K562 (cell line): ENCODE results near the gene PACSIN1. TPM values are rescaled to one million over a fixed set of nuclear protein-coding genes. Genes with fewer than 3 reads are reported as not detected.

Experiments used
- ATAC-seq: fragments of 200-7000 bp; cut with Tn5 transposase; 3 replicates; pipeline ENCODE4 v1.9.1; 2020; ENCODE audit warnings: moderate library complexity
- BruUV-seq: library from RNA; stranded (reverse); fragments of 400-500 nt; replicated peaks from 2 replicates; lab custom pipeline; 2021; lab: Mats Ljungman, UMichigan
- CTCF ChIA-PET: fragments of 300-600 bp; formaldehyde crosslinking; extraction: SDS; loops from one replicate; lab custom pipeline; 2021; ENCODE audit warnings: low intra/inter-chr PET ratio; lab: Yijun Ruan, JAX
- POLR2A ChIA-PET: fragments of 300-600, 350-650 bp; sonication (Branson Sonifier 250); formaldehyde crosslinking; extraction: SDS; loops from one replicate; lab custom pipeline; 2021; ENCODE audit warnings: antibody characterized with exemption, inconsistent platforms; lab: Yijun Ruan, JAX
- DNase-seq, 4 experiments: peaks; one replicate each; pipeline versions ENCODE4 v3.0.0 to v3.0.0-alpha.2; 2011 to 2018; ENCODE audit warnings: low spot score in 3 of 4, mixed read lengths in 3 of 4; ENCODE audit errors: extremely low read depth in 1 of 4
- FAIRE-seq: peaks from 2 replicates; lab custom pipeline; 2011; peaks lifted over from hg19 to GRCh38; lab: Jason Lieb, UNC
- H2AFZ ChIP-seq: 2 replicates; pipeline ENCODE4 v1.6.0; 2011; ENCODE audit warnings: low read depth, low read length, control low read depth, inconsistent platforms
- H3K27ac ChIP-seq: fragments of 200-600 bp; 3 replicates; pipeline ENCODE4 v1.8.0; 2011; ENCODE audit warnings: low read depth, mild to moderate bottlenecking, control low read depth, inconsistent platforms, low read length, moderate library complexity, mixed read lengths; ENCODE audit errors: extremely low read depth
- H3K27me3 ChIP-seq, 2 experiments: fragments of 300-600 bp in 1 of 2; 2 replicates in 1 of 2; 3 replicates in 1 of 2; pipeline versions ENCODE4 v1.6.0 to v1.8.0; 2011; ENCODE audit warnings: inconsistent platforms in 2 of 2, low read length in 2 of 2, mild to moderate bottlenecking in 1 of 2, mixed read lengths in 1 of 2, moderate library complexity in 1 of 2; ENCODE audit not compliant: control insufficient read depth in 2 of 2, insufficient read depth in 2 of 2
- H3K36me3 ChIP-seq: fragments of 300-600 bp; 3 replicates; pipeline ENCODE4 v1.8.0; 2011; ENCODE audit warnings: mild to moderate bottlenecking, low read length, inconsistent platforms; ENCODE audit not compliant: control insufficient read depth, insufficient read depth
- H3K4me1 ChIP-seq, 2 experiments: fragments of 200-600 bp in 1 of 2; replicated peaks in 1 of 2; 2 replicates in 1 of 2; 3 replicates in 1 of 2; pipeline versions ENCODE4 v1.5.1 to v1.8.0; 2011; ENCODE audit warnings: inconsistent platforms in 2 of 2, low read length in 2 of 2, mild to moderate bottlenecking in 1 of 2, mixed read lengths in 1 of 2, moderate library complexity in 1 of 2; ENCODE audit not compliant: control insufficient read depth in 2 of 2, insufficient read depth in 2 of 2
- H3K4me2 ChIP-seq: 2 replicates; pipeline ENCODE4 v1.6.1; 2011; ENCODE audit warnings: low read length, control low read depth, inconsistent platforms, mixed read lengths; ENCODE audit not compliant: insufficient read depth
- H3K4me3 ChIP-seq: fragments of 200-600 bp; sonication (generic), shearing (Covaris generic); 2 replicates; pipeline ENCODE4 v1.5.1; 2016; ENCODE audit warnings: control low read depth, inconsistent platforms
- H3K79me2 ChIP-seq: fragments of 200-600 bp; 3 replicates; pipeline ENCODE4 v1.8.0; 2011; ENCODE audit warnings: low read length, inconsistent platforms; ENCODE audit not compliant: control insufficient read depth, insufficient read depth
- H3K9ac ChIP-seq, 2 experiments: 2 replicates each; pipeline versions ENCODE4 v1.6.0 to v1.6.1; 2011; ENCODE audit warnings: low read depth in 2 of 2, low read length in 2 of 2, control low read depth in 1 of 2, inconsistent platforms in 1 of 2, mild to moderate bottlenecking in 1 of 2, mixed read lengths in 1 of 2; ENCODE audit not compliant: insufficient read depth in 1 of 2
- H3K9me1 ChIP-seq: one replicate; pipeline ENCODE4 v1.6.0; 2011; ENCODE audit warnings: inconsistent platforms, mild to moderate bottlenecking, low read length, moderate library complexity; ENCODE audit not compliant: control insufficient read depth, insufficient read depth
- H3K9me3 ChIP-seq: replicated peaks from 2 replicates; pipeline ENCODE4 v1.5.1; 2011; ENCODE audit warnings: low read depth, low read length, inconsistent platforms; ENCODE audit not compliant: control insufficient read depth, insufficient read depth
- H4K20me1 ChIP-seq: replicated peaks from 2 replicates; pipeline ENCODE4 v1.6.1; 2011; ENCODE audit warnings: low read length, inconsistent platforms, mixed read lengths; ENCODE audit not compliant: control insufficient read depth, insufficient read depth
- ATF1 ChIP-seq, 2 experiments: fragments of 450-650 bp in 1 of 2; IDR thresholded peaks; 2 replicates each; pipeline ENCODE4 v1.6.1; 2016; ENCODE audit warnings: missing compliant biosample characterization in 1 of 2, missing genetic modification characterization in 1 of 2
- BCLAF1 ChIP-seq, 2 experiments: fragments of 450-650 bp in 1 of 2; IDR thresholded peaks; 2 replicates each; pipeline ENCODE4 v1.6.1; 2011 to 2017; ENCODE audit warnings: low read depth in 2 of 2, antibody characterized with exemption in 1 of 2, borderline replicate concordance in 1 of 2, low read length in 1 of 2, mild to moderate bottlenecking in 1 of 2, mixed read lengths in 1 of 2; ENCODE audit not compliant: control insufficient read depth in 1 of 2
- CBX2 ChIP-seq: fragments of 200-600 bp; sonication (generic); IDR thresholded peaks from one replicate; pipeline ENCODE4 v1.6.1; 2012; ENCODE audit warnings: mild to moderate bottlenecking, low read length, inconsistent platforms; ENCODE audit not compliant: insufficient read depth, poor library complexity, severe bottlenecking
- CHCHD3 ChIP-seq: fragments of 250-450 bp; sonication (Bioruptor Pico); IDR thresholded peaks from 2 replicates; pipeline ENCODE4 v2.1.2; 2022; ENCODE audit warnings: mild to moderate bottlenecking
- E2F5 ChIP-seq: sonication (generic); formaldehyde crosslinking; IDR thresholded peaks from 2 replicates; pipeline ENCODE4 v1.8.0; 2022; ENCODE audit warnings: mild to moderate bottlenecking, missing genetic modification reagents
- GTF2A2 ChIP-seq: IDR thresholded peaks from 2 replicates; pipeline ENCODE4 v1.6.1; 2016; ENCODE audit warnings: mild to moderate bottlenecking, missing genetic modification characterization, missing compliant biosample characterization
- JUN ChIP-seq, 2 experiments: sonication (generic) in 1 of 2; formaldehyde crosslinking in 1 of 2; IDR thresholded peaks; 2 replicates each; pipeline versions ENCODE4 v1.6.1 to v1.8.0; 2012 to 2022; ENCODE audit warnings: borderline replicate concordance in 2 of 2, mild to moderate bottlenecking in 2 of 2, improper control_type of control experiment in 1 of 2, low read depth in 1 of 2, low read length in 1 of 2, missing genetic modification reagents in 1 of 2
- KHSRP ChIP-seq: fragments of 450-650 bp; IDR thresholded peaks from 2 replicates; pipeline ENCODE4 v1.6.1; 2017
- NR2C1 ChIP-seq, 2 experiments: fragments of 450-650 bp; IDR thresholded peaks; 2 replicates each; pipeline ENCODE4 v1.6.1; 2017; ENCODE audit warnings: mild to moderate bottlenecking in 2 of 2, antibody characterized with exemption in 1 of 2, inconsistent platforms in 1 of 2, missing compliant biosample characterization in 1 of 2, missing genetic modification characterization in 1 of 2
- SETDB1 ChIP-seq: IDR thresholded peaks from one replicate; pipeline ENCODE4 v1.6.1; 2012; ENCODE audit warnings: low read length, control low read depth, inconsistent platforms
- SNAPC5 ChIP-seq: fragments of 250-450 bp; sonication (Bioruptor Pico); IDR thresholded peaks from 2 replicates; pipeline ENCODE4 v1.8.0; 2021; ENCODE audit warnings: moderate library complexity, mild to moderate bottlenecking, inconsistent platforms
- SNIP1 ChIP-seq: fragments of 450-650 bp; IDR thresholded peaks from 2 replicates; pipeline ENCODE4 v1.7.1; 2017; ENCODE audit warnings: low read depth, mild to moderate bottlenecking
- STAT5B ChIP-seq: fragments of 250-450 bp; sonication (Bioruptor Pico); IDR thresholded peaks from 2 replicates; pipeline ENCODE4 v1.8.0; 2021; ENCODE audit warnings: mild to moderate bottlenecking, inconsistent platforms
- THAP7 ChIP-seq: fragments of 250-450 bp; sonication (Bioruptor Pico); IDR thresholded peaks from 2 replicates; pipeline ENCODE4 v1.5.0; 2021
- USF2 ChIP-seq: sonication (generic); formaldehyde crosslinking; IDR thresholded peaks from 2 replicates; pipeline ENCODE4 v1.5.0; 2020; ENCODE audit warnings: missing genetic modification reagents
- ZNF311 ChIP-seq: fragments of 250-450 bp; sonication (Bioruptor Pico); IDR thresholded peaks from 2 replicates; pipeline ENCODE4 v1.4.0; 2020; ENCODE audit warnings: mild to moderate bottlenecking, moderate library complexity
- ZNF561 ChIP-seq: fragments of 450-650 bp; formaldehyde crosslinking; conservative IDR thresholded peaks from 2 replicates; pipeline ENCODE4 v1.4.0; 2020; ENCODE audit warnings: mild to moderate bottlenecking, moderate library complexity
- WGBS: fragments of 100-300 bp; shearing (Covaris generic); methylation state at CpG from one replicate; pipeline ENCODE4 v1.1.6; 2016; ENCODE audit warnings: low coverage, mixed read lengths; ENCODE audit not compliant: insufficient coverage; ENCODE audit errors: missing lambda C conversion rate; 5-methylcytosine and 5-hydroxymethylcytosine counted together
- in situ Hi-C: fragments of 300-500 bp; cut with MboI; formaldehyde crosslinking; loops from 4 replicates; pipeline ENCODE4 v1.15.0; 2018; ENCODE audit warnings: inconsistent platforms, mixed read lengths
- intact Hi-C: fragments of 100-400 bp; cut with micrococcal nuclease; formaldehyde crosslinking; loops from 2 replicates; pipeline ENCODE4 v1.14.2; 2022
- polyA plus RNA-seq, 8 experiments: library from polyadenylated mRNA; depleted of rRNA in 4 of 8; stranded (reverse) in 5 of 8; unstranded in 3 of 8; fragments of >200 nt; fragmentation: Nextera tagmentation in 2 of 8; fragmentation: Illumina TruSeq in 1 of 8; extraction: Ambion mirVana in 2 of 8; extraction: Trizol in 1 of 8; gene quantifications; 2 replicates each; pipeline versions ENCODE4 v1.2.1 to v1.2.3, GENCODE V29; 2011 to 2014; ENCODE audit warnings: inconsistent platforms in 1 of 8, missing spikeins in 1 of 8
- total RNA-seq, 7 experiments: library from RNA; depleted of rRNA in 6 of 7; stranded (reverse); fragments of >200 nt in 6 of 7; fragmentation: Illumina TruSeq in 2 of 7; extraction: Trizol in 2 of 7; gene quantifications; 2 replicates each; pipeline versions ENCODE4 v1.2.1 to v1.2.3, GENCODE V29; 2011 to 2021; ENCODE audit warnings: low replicate concordance in 1 of 7

PACSIN1 gene
- total and polyA plus RNA-seq, 9 of the 15 experiments (the other 6 are each of a cell fraction or from before 2014, with no cell fraction given), result 0.01 to 1.7 (median 0.45) TPM

GRCh38 chr6:34463299-34463698 is 2.6 kb upstream of the PACSIN1 start:
- DNase-seq (no peak), ATAC-seq (no peak), FAIRE-seq (peak; percentile 15)
- no peaks in the 10 kb centered on the region for H3K9me1 ChIP-seq
- WGBS, result 51% methylated on average over 2 of the region's 2 CpGs
- no peak overlapping the region for H3K9ac ChIP-seq
- CTCF ChIA-PET, result interaction anchor here (1.1 kb wide), 1 partner anchor 145 kb away, joined by 3 read pairs; no protein-coding TSS in a partner anchor
- POLR2A ChIA-PET, result interaction anchor here (1.0 to 1.3 kb wide), 4 partner anchors 8 to 38 kb away, joined by 3 to 5 read pairs (median 4); partner anchors contain the start of gene RPS10
- H3K79me2 ChIP-seq, result no peaks in the 10 kb centered on the region
- intact Hi-C loops, result no loop called here
- no peak overlapping the region for H3K27ac ChIP-seq
- H3K4me2 ChIP-seq, result no peak overlapping the region
- no TSS peak for BruUV-seq
- H2AFZ ChIP-seq, result no peak overlapping the region
- no peak overlapping the region for H3K4me3 ChIP-seq
- no peaks in the 10 kb centered on the region for H3K27me3 ChIP-seq
- H3K4me1 ChIP-seq, result peaks cover 9 to 21% of the 10 kb centered on the region in 2 experiments; a peak in 4 of 5 replicates
- in situ Hi-C loops, result loop anchor here (25.0 kb wide), 1 partner anchor 674 kb away; the partner anchor contains the start of gene TCP11
- H3K9me3 ChIP-seq, result no peaks in the 10 kb centered on the region
- H3K36me3 ChIP-seq, result no peaks in the 10 kb centered on the region
- H4K20me1 ChIP-seq, result no peaks in the 10 kb centered on the region
- TF ChIP-seq USF2 (CRISPR knock-in tag) (no peak), SETDB1 (no peak), STAT5B (CRISPR knock-in tag) (no peak), ZNF311 (CRISPR knock-in tag) (no peak), CHCHD3 (CRISPR knock-in tag) (no peak), JUN (IDR thresholded peaks at IDR 0.05; ENCODE audit: borderline replicate concordance, low read depth, low read length) (no peak), JUN (CRISPR knock-in tag; IDR thresholded peaks at IDR 0.05; ENCODE audit: borderline replicate concordance) (no peak), SNIP1 (no peak), KHSRP (no peak), E2F5 (no peak), NR2C1 (IDR thresholded peaks at IDR 0.05) (no peak), NR2C1 (tag; IDR thresholded peaks at IDR 0.05) (no peak), BCLAF1 (IDR thresholded peaks at IDR 0.05; ENCODE audit: borderline replicate concordance in 1 of 2, control insufficient read depth in 1 of 2, low read depth in 2 of 2, low read length in 1 of 2) (no peak), CBX2 (no peak), ZNF561 (CRISPR knock-in tag) (no peak), THAP7 (CRISPR knock-in tag) (no peak), ATF1 (CRISPR knock-in tag; IDR thresholded peaks at IDR 0.05) (no peak), ATF1 (tag; IDR thresholded peaks at IDR 0.05) (no peak), GTF2A2 (tag) (no peak), SNAPC5 (CRISPR knock-in tag) (no peak)
